ENCODE results near the gene PLEKHG7. TPM values are rescaled to one million over a fixed set of nuclear protein-coding genes. Genes with fewer than 3 reads are reported as not detected.
"Not testable (repeated sequence)": the region's sequence is repeated elsewhere in the genome, so short reads cannot be mapped to it uniquely, and the experiment has no call there.

The PLEKHG7 gene
- total and polyA plus RNA-seq, 4 donors, result 0.08 to 0.28 (median 0.13) TPM

DNA sequence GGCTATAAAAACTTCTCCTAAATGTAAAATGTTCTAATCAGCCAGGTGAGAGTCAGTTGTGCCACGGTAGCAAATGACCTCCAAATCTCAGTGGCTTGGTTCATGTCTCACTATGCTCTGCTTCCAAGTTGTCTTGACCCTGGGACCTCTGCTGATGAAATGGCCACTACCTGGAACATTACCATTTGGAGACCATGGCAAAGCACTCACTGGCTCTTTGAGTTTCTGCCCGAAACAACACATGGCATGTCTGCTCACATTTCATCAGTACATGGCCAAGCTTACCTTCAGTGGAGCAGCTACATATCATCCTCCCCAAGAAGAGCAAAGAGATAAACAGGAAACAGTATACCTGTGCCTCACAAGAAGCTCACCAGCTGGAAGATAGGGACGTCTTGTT, 40.2 kb downstream of the PLEKHG7 start:
- Histone ChIP-seq H3K4me3 (ENCODE audit: low read depth in 1 of 3, low read length in 3 of 3) (no peak overlapping the region), H3K27ac (ENCODE audit: low read depth in 1 of 2, low read length in 2 of 2) (no peak overlapping the region), H3K4me1 (ENCODE audit: control insufficient read depth in 4 of 4, insufficient read depth in 4 of 4, low read length in 3 of 4) (no peaks in the 10 kb centered on the region), H3K9ac (ENCODE audit: low read depth in 1 of 2, low read length in 2 of 2) (no peak overlapping the region), H3K36me3 (ENCODE audit: control insufficient read depth in 4 of 4, insufficient read depth in 3 of 4, low read depth in 1 of 4, low read length in 3 of 4) (no peaks in the 10 kb centered on the region), H3K9me3 (ENCODE audit: control insufficient read depth in 4 of 4, low read length in 3 of 4) (no peaks in the 10 kb centered on the region), H3K27me3 (ENCODE audit: control insufficient read depth in 4 of 4, insufficient read depth in 4 of 4, low read length in 3 of 4) (no peaks in the 10 kb centered on the region)
- 91% methylated on average over 3 of the region's 3 CpGs for WGBS
- no peak for DNase-seq (ENCODE audit: low spot score)
- TF ChIP-seq TAF1 (conservative IDR thresholded peaks at IDR 0.05) (no peak), RXRA (IDR thresholded peaks at IDR 0.05) (no peak), RAD21 (IDR thresholded peaks at IDR 0.05) (no peak), HNF4G (IDR thresholded peaks at IDR 0.05) (no peak), SP1 (IDR thresholded peaks at IDR 0.05) (no peak)
- TF ChIP-seq, protein P1, sequence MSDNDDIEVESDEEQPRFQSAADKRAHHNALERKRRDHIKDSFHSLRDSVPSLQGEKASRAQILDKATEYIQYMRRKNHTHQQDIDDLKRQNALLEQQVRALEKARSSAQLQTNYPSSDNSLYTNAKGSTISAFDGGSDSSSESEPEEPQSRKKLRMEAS (IDR thresholded peaks at IDR 0.05), result no peak
- TF ChIP-seq, protein P2, sequence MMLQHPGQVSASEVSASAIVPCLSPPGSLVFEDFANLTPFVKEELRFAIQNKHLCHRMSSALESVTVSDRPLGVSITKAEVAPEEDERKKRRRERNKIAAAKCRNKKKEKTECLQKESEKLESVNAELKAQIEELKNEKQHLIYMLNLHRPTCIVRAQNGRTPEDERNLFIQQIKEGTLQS (IDR thresholded peaks at IDR 0.05), result no peak

DNA sequence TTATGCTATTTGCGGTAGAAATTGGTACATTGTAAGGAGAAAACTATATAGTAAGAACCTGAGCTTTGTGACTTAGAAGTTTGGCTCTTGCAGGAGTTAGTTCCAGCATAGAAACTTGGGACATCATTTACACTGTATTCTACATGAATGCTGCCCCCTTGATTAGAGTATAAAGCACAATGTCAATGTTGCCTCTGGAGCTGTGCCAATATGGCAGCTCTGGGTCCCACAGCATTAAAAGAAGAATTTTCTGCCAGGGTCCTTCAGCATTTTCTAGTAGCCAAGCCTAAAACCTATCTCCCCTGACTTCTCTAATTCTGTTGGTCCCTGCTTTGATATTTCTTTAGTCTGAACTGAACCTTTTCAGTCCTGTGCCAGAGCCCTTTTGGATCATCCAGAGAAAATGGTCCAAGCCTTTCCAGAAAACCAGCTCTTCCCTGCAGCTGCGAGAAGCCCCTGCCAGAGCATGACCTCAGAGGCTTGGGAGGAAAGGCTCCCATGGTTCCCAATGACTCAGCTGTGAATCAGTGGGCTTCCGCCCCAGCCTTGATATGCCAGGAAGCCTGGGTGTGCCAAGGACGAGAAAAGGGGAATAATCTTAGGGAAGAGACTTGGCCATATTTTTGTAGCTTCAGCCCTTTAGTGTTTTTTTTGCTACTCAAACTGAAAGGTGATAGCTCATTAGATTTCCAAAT, 43.2 kb downstream of the PLEKHG7 start:
- Histone ChIP-seq H3K36me3 (ENCODE audit: control insufficient read depth in 4 of 4, insufficient read depth in 3 of 4, low read depth in 1 of 4, low read length in 3 of 4) (no peaks in the 10 kb centered on the region), H3K9me3 (ENCODE audit: control insufficient read depth in 4 of 4, low read length in 3 of 4) (no peaks in the 10 kb centered on the region), H3K4me1 (ENCODE audit: control insufficient read depth in 4 of 4, insufficient read depth in 4 of 4, low read length in 3 of 4) (no peaks in the 10 kb centered on the region), H3K9ac (ENCODE audit: low read depth in 1 of 2, low read length in 2 of 2) (no peak overlapping the region), H3K27ac (ENCODE audit: low read depth in 1 of 2, low read length in 2 of 2) (no peak overlapping the region), H3K4me3 (ENCODE audit: low read depth in 1 of 3, low read length in 3 of 3) (no peak overlapping the region), H3K27me3 (ENCODE audit: control insufficient read depth in 4 of 4, insufficient read depth in 4 of 4, low read length in 3 of 4) (no peaks in the 10 kb centered on the region)
- WGBS, result 83% methylated on average over 4 of the region's 4 CpGs
- DNase-seq (ENCODE audit: low spot score), result no peak
- TF ChIP-seq JUND (IDR thresholded peaks at IDR 0.05) (peak in 1 of 2 donors; percentile 26), ZBTB33 (IDR thresholded peaks at IDR 0.05) (no peak)

DNA sequence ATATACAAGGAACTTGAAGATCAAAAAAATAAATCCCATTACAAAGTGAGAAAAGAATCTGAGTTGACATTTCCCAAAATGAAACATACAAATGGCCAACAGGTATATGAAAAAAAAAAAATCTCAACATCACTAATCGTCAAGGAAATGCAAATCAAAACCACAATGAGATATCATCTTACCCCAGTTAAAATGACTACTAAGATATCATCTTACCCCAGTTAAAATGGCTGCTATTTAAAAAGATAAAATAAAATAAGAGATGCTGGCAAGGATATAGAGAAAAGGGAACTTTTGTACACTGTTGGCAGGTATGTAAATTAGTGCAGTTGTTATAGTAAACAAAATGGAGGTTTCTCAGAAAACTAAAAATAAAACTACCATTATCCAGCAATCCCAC, 44.4 kb downstream of the PLEKHG7 start:
- no peaks in the 10 kb centered on the region for H3K4me1 ChIP-seq (ENCODE audit: control insufficient read depth in 4 of 4, insufficient read depth in 4 of 4, low read length in 3 of 4)
- H3K9me3 ChIP-seq (ENCODE audit: control insufficient read depth in 4 of 4, low read length in 3 of 4), result no peaks in the 10 kb centered on the region
- H3K27me3 ChIP-seq (ENCODE audit: control insufficient read depth in 4 of 4, insufficient read depth in 4 of 4, low read length in 3 of 4), result no peaks in the 10 kb centered on the region
- TF ChIP-seq NR2F2 (IDR thresholded peaks at IDR 0.05) (no peak), HNF4A (conservative IDR thresholded peaks at IDR 0.05) (no peak), RXRA (IDR thresholded peaks at IDR 0.05) (no peak), ZBTB33 (IDR thresholded peaks at IDR 0.05) (no peak), GABPA (IDR thresholded peaks at IDR 0.05 in 1 of 2, conservative IDR thresholded peaks at IDR 0.05 in 1 of 2) (no peak), JUND (IDR thresholded peaks at IDR 0.05) (no peak)
- TF ChIP-seq, protein P2 (IDR thresholded peaks at IDR 0.05), result no peak
- WGBS, result 81% methylated on average over 1 of the region's 1 CpG
- no peak for DNase-seq (ENCODE audit: low spot score)
- no peak overlapping the region for H3K9ac ChIP-seq (ENCODE audit: low read depth in 1 of 2, low read length in 2 of 2)
- H3K36me3 ChIP-seq (ENCODE audit: control insufficient read depth in 4 of 4, insufficient read depth in 3 of 4, low read depth in 1 of 4, low read length in 3 of 4), result no peaks in the 10 kb centered on the region
- H3K4me3 ChIP-seq (ENCODE audit: low read depth in 1 of 3, low read length in 3 of 3), result no peak overlapping the region
- no peak overlapping the region for H3K27ac ChIP-seq (ENCODE audit: low read depth in 1 of 2, low read length in 2 of 2)

DNA sequence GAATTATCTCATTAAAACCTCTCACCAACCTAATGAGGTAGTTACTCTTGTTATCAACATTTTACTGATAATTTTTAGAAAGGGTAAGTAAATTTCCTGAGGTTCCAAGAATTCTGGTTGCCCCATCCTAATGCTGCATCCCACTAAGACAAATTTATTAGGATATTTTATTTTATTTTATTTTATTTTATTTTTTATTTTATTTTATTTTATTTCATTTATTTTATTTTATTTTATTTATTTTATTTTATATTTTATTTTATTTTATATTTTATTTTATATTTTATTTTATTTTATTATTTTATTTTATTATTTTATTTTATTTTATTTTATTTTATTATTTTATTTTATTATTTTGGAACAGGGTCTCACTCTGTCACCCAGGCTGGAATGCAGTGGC, 46.9 kb downstream of the PLEKHG7 start:
- H3K9me3 ChIP-seq (ENCODE audit: control insufficient read depth in 4 of 4, low read length in 3 of 4); H3K9ac ChIP-seq (ENCODE audit: low read depth in 1 of 2, low read length in 2 of 2); H3K36me3 ChIP-seq (ENCODE audit: control insufficient read depth in 4 of 4, insufficient read depth in 3 of 4, low read depth in 1 of 4, low read length in 3 of 4); H3K4me3 ChIP-seq (ENCODE audit: low read depth in 1 of 3, low read length in 3 of 3); H3K27me3 ChIP-seq (ENCODE audit: control insufficient read depth in 4 of 4, insufficient read depth in 4 of 4, low read length in 3 of 4); H3K27ac ChIP-seq (ENCODE audit: low read depth in 1 of 2, low read length in 2 of 2); H3K4me1 ChIP-seq (ENCODE audit: control insufficient read depth in 4 of 4, insufficient read depth in 4 of 4, low read length in 3 of 4); DNase-seq (ENCODE audit: low spot score): not testable (repeated sequence)
